Activated T-cell treated with anti-CD3 and anti-CD28 coated beads, Interleukin-2, amount 50 U/mL, for 4 hours (primary cell): ENCODE results near the gene PALS2. TPM values are rescaled to one million over a fixed set of nuclear protein-coding genes. Genes with fewer than 3 reads are reported as not detected.

Source experiments
- ATAC-seq, 2 donors: fragments of 200-7000 bp; cut with Tn5 transposase; one replicate each; pipeline ENCODE4 v1.10.0; 2021
- DNase-seq: peaks from one replicate; pipeline ENCODE4 v3.0.0-alpha.2; 2020
- H3K27me3 Mint-ChIP-seq: one replicate; pipeline ENCODE4 v1.8.0; 2021; ENCODE audit warnings: low read depth, mixed read lengths
- H3K36me3 Mint-ChIP-seq: one replicate; pipeline ENCODE4 v1.8.0; 2022; ENCODE audit warnings: mixed read lengths; ENCODE audit not compliant: insufficient read depth
- H3K4me1 Mint-ChIP-seq: one replicate; pipeline ENCODE4 v1.8.0; 2021; ENCODE audit warnings: low read depth, mixed read lengths
- H3K4me3 Mint-ChIP-seq: one replicate; pipeline ENCODE4 v1.8.0; 2021; ENCODE audit warnings: mild to moderate bottlenecking, moderate library complexity, mixed read lengths
- H3K9me3 Mint-ChIP-seq: one replicate; pipeline ENCODE4 v1.8.0; 2021; ENCODE audit warnings: mixed read lengths
- total RNA-seq, 3 donors: library from RNA; stranded (reverse); gene quantifications; one replicate each; pipeline ENCODE4 v1.2.1, GENCODE V29; 2021

Gene PALS2
- total RNA-seq, 3 donors from 2014 or later, result 38.3 to 47.4 (median 46.4) TPM

- no peaks in the 10 kb centered on the region for H3K27me3 Mint-ChIP-seq
- peaks cover 13% of the 10 kb centered on the region for H3K9me3 Mint-ChIP-seq
- peaks cover 27% of the 10 kb centered on the region for H3K4me1 Mint-ChIP-seq
- ATAC-seq (no peak), DNase-seq (no peak)
- H3K4me3 Mint-ChIP-seq, result no peak overlapping the region
- H3K36me3 Mint-ChIP-seq, result peaks cover 15% of the 10 kb centered on the region
These were observed 31.4 kb downstream of the PALS2 start for GRCh38 chr7:24604630-24605029.

DNA sequence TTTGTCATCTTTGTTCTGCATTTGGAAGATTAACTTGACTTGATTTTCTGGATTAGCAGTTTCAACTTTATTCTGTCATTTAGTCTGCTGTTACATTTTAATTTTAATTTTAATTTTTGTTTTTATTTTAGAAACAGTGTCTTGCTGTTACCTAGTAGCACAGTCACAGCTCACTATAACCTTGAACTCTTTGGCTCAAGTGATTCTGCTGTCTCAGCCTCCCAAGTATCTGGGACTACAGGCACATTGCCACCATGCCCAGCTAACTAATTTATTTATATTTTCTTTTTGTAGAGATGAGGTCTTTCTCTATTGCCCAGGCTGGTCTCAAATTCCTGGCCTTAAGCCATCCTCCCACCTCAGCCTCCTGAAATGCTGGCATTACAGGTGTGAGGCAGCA is 35.3 kb downstream of the PALS2 start:
- ATAC-seq, result no peak
- H3K36me3 Mint-ChIP-seq, result peaks cover 2% of the 10 kb centered on the region
- H3K4me3 Mint-ChIP-seq, result no peak overlapping the region
- no peak for DNase-seq
- peaks cover 4% of the 10 kb centered on the region for H3K9me3 Mint-ChIP-seq
- no peaks in the 10 kb centered on the region for H3K27me3 Mint-ChIP-seq
- peaks cover 19% of the 10 kb centered on the region for H3K4me1 Mint-ChIP-seq

DNA sequence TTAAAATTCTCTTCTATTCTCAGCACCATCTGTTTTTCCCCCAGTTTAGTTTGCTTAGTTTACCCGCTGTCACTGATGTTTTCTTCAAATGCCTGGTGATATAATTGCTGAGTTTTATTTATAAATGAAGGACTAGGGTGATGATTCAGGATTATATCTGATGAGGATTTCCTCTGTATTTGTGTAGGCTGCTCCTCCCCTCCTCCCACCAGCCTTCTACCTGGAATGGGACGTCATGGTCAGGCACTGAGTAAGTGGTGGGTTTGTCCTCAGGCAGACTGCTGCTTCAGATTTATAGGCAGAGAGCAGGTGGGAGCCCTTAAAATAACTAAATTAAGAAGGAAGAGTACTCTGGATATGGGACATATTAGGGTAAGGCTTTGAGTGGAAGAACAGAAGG is 35.8 kb downstream of the PALS2 start:
- ATAC-seq (no peak), DNase-seq (no peak)
- Mint-ChIP-seq H3K9me3 (peaks cover 8% of the 10 kb centered on the region), H3K36me3 (peaks cover 5% of the 10 kb centered on the region), H3K4me3 (no peak overlapping the region), H3K27me3 (no peaks in the 10 kb centered on the region), H3K4me1 (peaks cover 21% of the 10 kb centered on the region)

- no peak for ATAC-seq
- H3K4me3 Mint-ChIP-seq, result no peak overlapping the region
- no peaks in the 10 kb centered on the region for H3K27me3 Mint-ChIP-seq
- no peak for DNase-seq
- H3K9me3 Mint-ChIP-seq, result peaks cover 8% of the 10 kb centered on the region
- peaks cover 20% of the 10 kb centered on the region for H3K4me1 Mint-ChIP-seq
- H3K36me3 Mint-ChIP-seq, result peaks cover 7% of the 10 kb centered on the region
These were observed 36.3 kb downstream of the PALS2 start for GRCh38 chr7:24609570-24609969.

DNA sequence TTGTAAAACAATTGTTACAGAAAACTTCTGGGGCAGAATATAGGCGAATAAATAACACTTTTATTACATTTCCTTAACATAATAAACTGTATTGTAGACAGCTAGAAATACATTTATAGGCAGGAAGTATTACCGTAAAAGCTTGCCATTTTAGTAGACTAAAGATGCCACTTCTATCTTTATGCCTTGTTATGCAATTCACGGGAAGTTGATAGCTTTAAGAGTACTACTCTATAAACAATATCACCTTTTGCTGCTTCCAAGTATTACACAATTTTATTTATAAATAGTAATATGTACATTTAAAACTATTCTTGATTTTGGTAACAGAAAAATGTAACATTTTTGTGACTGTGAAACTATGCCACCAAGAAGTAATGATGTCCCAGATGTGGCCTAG is 37.9 kb downstream of the PALS2 start:
- Mint-ChIP-seq H3K4me3 (no peak overlapping the region), H3K36me3 (peaks cover 7% of the 10 kb centered on the region), H3K27me3 (no peaks in the 10 kb centered on the region), H3K4me1 (peaks cover 20% of the 10 kb centered on the region), H3K9me3 (peaks cover 20% of the 10 kb centered on the region)
- DNase-seq (no peak), ATAC-seq (no peak)

- Mint-ChIP-seq H3K27me3 (no peaks in the 10 kb centered on the region), H3K4me1 (peaks cover 13% of the 10 kb centered on the region), H3K9me3 (peaks cover 41% of the 10 kb centered on the region), H3K36me3 (peaks cover 19% of the 10 kb centered on the region), H3K4me3 (no peak overlapping the region)
- ATAC-seq (no peak), DNase-seq (no peak)
These were observed 44.8 kb downstream of the PALS2 start for GRCh38 chr7:24617957-24618616.

- H3K27me3 Mint-ChIP-seq, result no peaks in the 10 kb centered on the region
These were observed 46.7 kb downstream of the PALS2 start for GRCh38 chr7:24619978-24620377.

GRCh38 chr7:24622646-24623182 is 49.5 kb downstream of the PALS2 start:
- no peak overlapping the region for H3K4me3 Mint-ChIP-seq
- H3K9me3 Mint-ChIP-seq, result peaks cover 26% of the 10 kb centered on the region
- peaks cover 13% of the 10 kb centered on the region for H3K4me1 Mint-ChIP-seq
- H3K27me3 Mint-ChIP-seq, result no peaks in the 10 kb centered on the region
- H3K36me3 Mint-ChIP-seq, result peaks cover 20% of the 10 kb centered on the region
- ATAC-seq (no peak), DNase-seq (no peak)

More at GRCh38 chr7:24619978-24620377, 46.7 kb downstream of the PALS2 start:
- DNase-seq (no peak), ATAC-seq (no peak)
- Mint-ChIP-seq H3K9me3 (peaks cover 31% of the 10 kb centered on the region), H3K4me3 (no peak overlapping the region), H3K4me1 (peaks cover 13% of the 10 kb centered on the region), H3K36me3 (peaks cover 16% of the 10 kb centered on the region)

Other genes starting within 250 kb of the PALS2 start
- gene GSDME, start 184.0 kb downstream of the PALS2 start, total RNA-seq, result 1 to 10 TPM; 1.8 to 4.3 (median 3.1) TPM